Dedifferentiated amniotic fluid mesenchymal stem cell (primary cell): ENCODE measurements around the gene PLA2G2C.
"Not testable (repeated sequence)": the region's sequence is repeated elsewhere in the genome, so short reads cannot be mapped to it uniquely, and the experiment has no call there.

Experiments used
- DNase-seq: peaks from one replicate; pipeline ENCODE4 v3.0.0-alpha.2; 2016; ENCODE audit errors: extremely low spot score

The PLA2G2C gene

GRCh38 chr1:20185834-20186782 lies at the start of gene PLA2G2C, which contains the start of gene UBXN10:
TSS of gene PLA2G2C (minus strand) at chr1:20186518. CDS start at chr1:20177363, 9,155 bp downstream.
TSS of gene UBXN10 (plus strand) at chr1:20186096. CDS start at chr1:20190562, 4,466 bp downstream.
- no peak for DNase-seq

DNA sequence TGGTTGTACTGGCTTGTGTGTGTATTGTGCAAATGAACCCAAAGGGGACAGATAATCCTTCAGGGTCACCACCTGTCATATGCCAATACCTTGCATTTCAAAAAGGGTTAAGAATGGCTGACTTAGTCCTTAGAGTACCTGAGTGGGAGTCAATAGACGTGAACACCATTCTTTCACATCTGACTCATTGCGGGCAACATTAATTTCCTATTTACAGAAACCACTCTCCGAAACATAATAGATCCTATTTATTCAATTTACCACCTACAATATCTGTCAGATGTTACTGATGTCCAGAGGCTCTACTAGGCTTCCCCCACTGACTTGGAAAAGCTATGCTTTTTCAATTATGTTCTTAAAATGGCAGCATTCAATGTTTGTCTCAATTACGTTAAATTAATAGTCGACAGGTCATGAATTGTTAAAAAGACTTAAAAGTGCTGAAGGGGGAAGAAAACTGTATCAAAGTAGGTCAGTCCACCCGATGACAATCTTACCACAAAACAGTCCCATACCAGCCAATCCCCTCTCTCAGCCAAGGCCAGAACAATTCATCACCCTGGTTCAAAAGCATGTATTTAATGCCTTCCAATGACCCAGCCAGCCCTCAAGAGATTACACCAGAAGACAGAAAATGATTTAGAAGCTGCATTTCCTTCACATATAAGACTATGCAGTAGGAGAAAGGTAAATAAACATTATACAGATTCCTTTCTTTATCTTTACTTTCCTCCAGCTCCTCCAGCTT lies 48.6 kb upstream of the PLA2G2C start:
- DNase-seq, result no peak

DNA sequence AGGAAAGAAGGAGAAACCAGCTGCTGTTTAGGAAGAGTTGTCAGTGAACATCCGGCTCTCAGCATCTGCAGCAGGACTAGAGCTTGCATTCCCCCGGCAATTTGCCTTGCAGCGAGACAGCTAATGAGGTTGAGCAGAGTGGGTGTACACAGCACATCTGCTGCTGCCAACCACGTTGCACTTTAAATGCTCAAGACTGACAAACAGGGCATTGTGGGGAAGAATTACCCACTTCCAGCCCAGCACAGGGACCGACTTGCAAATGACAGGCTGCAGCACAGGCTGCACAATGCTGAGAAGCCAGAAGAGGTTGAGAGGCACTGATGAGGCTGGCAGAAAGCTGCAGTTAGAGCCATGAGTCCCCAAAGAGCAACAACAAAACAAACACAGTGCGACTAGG lies 47.5 kb upstream of the PLA2G2C start:
- DNase-seq, result no peak

- DNase-seq, result peak; percentile 59
These were observed 47.1 kb upstream of the PLA2G2C start for GRCh38 chr1:20233394-20233793.

GRCh38 chr1:20232564-20232963 lies 46.2 kb upstream of the PLA2G2C start:
- not testable (repeated sequence) for DNase-seq

GRCh38 chr1:20229171-20229570 lies 42.9 kb upstream of the PLA2G2C start:
- DNase-seq, result no peak

GRCh38 chr1:20228314-20228825 lies 42.1 kb upstream of the PLA2G2C start:
- no peak for DNase-seq

DNA sequence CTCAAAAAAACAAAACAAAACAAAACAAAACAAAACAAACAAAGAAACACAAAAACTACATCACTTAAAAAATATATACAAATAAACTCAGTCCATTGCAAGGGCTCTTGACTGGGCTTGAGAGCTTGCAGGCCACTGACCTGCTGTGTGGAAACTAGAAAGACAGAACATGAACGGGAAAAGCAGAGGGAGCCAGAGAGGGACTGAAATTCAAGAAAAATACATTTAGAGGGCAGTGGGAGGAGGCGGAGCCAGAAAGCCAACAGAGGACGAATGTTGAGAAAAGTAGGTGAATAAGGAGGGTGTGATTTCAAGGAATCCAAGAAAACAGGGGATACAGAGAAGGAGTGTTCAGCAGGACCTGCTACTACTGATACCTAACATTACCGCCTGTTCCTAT lies 41.4 kb upstream of the PLA2G2C start:
- no peak for DNase-seq

GRCh38 chr1:20224546-20224945 lies 38.2 kb upstream of the PLA2G2C start:
- DNase-seq, result no peak

- DNase-seq, result no peak
These were observed 37.5 kb upstream of the PLA2G2C start for GRCh38 chr1:20223551-20224419.

DNA sequence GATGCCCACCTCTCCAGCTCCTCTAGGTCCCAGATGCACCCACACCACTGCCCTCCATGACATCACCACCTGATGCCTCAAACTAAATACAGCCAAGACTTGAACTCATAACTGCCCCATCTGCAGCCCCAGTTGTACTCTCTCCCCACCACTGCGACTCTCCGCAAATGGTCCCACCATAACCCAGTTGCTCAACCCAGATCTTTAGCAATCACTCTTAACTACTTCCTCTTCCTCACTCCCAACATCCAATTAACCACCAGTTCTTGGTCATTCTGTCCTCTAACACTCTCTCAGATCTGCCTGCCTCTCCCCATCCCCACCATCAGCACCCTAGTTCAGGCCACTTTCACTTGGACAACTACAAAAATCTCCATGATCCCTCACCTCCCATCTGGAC lies 36.8 kb upstream of the PLA2G2C start:
- DNase-seq, result no peak

- DNase-seq, result no peak
These were observed 33.7 kb upstream of the PLA2G2C start for GRCh38 chr1:20220036-20220435.

GRCh38 chr1:20219053-20219452 lies 32.7 kb upstream of the PLA2G2C start:
- DNase-seq, result not testable (repeated sequence)

DNA sequence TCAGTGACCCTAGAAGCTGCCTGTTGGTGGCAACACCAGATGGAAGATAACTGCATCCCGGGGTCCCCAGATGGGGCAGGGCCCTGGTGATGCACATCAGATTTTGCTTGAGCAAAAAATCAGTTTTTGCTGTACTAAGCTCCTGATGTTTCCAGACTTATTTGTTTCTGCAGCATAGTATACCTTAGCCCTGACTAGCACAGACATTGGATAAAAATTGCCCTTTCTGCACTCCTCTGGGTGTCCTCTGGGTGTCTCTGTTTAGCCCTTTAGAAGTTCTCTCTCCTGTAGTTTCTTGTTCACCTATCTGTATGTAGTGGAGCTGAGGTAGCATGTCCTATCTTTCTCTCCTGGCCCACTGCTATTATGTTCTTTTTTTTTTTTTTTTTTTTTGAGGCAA lies 30.3 kb upstream of the PLA2G2C start:
- no peak for DNase-seq

GRCh38 chr1:20215716-20216115 lies 29.4 kb upstream of the PLA2G2C start:
- DNase-seq, result no peak

DNA sequence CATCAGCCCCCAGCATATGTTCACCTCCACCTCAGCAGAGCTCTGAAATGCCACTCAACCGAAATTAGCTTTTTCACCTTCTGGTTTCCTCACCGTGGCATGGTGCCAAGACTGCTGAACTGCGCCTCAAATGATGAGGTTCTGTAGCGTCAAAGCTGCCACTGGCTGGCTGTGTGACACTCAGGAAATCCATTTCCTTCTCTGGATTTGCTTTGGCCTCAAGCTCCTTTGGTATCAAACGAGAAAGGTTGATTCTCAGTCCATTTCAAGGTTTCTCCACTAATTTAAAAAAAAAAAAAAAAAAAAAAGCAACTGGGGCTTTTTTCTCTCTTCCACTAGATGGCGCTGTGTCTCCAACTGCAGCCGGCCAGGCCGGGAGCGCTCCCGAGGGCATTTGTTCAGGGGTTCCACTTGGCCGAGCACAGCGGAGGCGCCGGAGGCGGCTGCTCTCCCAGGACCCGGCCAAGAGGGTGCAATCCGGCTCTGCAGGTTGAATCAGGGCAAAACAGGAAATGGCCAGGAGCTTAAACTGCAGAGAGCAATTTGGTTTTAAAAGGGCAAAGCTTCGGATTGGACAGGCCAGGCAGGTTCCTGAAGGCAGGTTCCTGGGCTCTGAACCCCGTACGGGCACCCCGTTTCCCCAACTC lies 26.5 kb upstream of the PLA2G2C start:
- DNase-seq, result peak; percentile 63

- DNase-seq, result no peak
These were observed 25.9 kb upstream of the PLA2G2C start for GRCh38 chr1:20212085-20212684.

GRCh38 chr1:20211511-20211931 lies 25.2 kb upstream of the PLA2G2C start:
- no peak for DNase-seq

DNA sequence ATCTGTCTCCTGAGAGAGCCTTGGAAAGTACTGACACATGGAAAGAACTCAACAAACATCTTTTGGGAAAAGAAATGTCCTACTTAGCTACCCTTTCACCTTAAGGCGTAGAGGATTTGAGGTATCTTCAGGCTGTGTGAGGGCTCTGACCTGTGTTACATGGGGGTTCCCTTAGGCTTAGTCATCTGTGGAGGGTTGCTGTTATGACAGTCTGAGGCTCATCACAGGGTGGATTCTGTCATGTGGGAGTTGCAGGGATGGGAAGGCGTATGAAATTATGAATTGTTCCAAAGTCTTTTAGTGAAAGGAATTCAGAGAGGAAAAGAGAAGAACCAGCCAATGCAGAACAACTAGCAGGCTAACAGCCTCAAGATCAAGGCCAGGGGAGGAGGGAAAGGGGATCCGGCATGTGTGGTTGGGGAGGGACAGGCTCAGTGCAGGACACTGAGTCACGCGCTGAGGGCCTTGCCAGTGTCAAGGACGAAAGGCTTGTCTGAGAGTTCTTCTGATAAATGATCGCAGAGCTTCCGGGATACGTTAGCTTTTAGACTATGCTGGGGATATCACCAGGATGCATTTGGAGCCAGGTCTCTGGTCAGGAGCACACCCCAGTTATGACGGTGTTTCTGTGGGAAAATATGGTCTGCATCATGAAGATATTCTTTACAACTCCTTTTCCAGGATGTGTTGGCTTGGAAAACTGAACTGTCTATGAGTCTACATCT lies 24.6 kb upstream of the PLA2G2C start:
- DNase-seq, result no peak

DNA sequence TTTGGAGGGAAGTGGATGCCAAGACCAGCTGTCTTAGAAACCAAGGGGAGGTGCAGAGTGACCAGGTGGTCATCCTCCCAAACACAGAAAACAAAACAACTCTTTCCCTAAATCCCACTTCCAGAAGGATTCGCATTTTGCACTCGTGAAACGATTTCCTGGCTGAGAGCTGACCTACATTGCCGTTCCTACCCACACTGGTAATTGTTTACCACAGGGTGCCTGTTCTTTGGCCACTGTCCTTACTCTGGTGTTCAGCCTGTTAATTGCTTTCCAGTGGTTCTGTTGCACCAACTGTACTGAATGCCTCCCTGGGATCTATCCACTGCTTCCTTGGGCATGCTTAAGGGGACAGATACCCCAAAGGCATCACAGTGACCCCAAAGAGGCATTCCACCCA lies 23.2 kb upstream of the PLA2G2C start:
- no peak for DNase-seq
